MG63 (cell line): ENCODE data around the gene HDAC9. TPM values are rescaled to one million over a fixed set of nuclear protein-coding genes. Genes with fewer than 3 reads are reported as not detected.
"Not testable (repeated sequence)": the region's sequence is repeated elsewhere in the genome, so short reads cannot be mapped to it uniquely, and the experiment has no call there.

Experiments
- DNase-seq: peaks from one replicate; pipeline ENCODE4 v3.0.0-alpha.2; 2020
- H3K27me3 ChIP-seq: fragments of 250-450 bp; sonication (Bioruptor Pico); 2 replicates; pipeline ENCODE4 v1.5.1; 2020; ENCODE audit warnings: mild to moderate bottlenecking, moderate library complexity
- H3K36me3 ChIP-seq: fragments of 250-450 bp; sonication (Bioruptor Pico); 2 replicates; pipeline ENCODE4 v1.5.1; 2020; ENCODE audit warnings: mild to moderate bottlenecking, moderate library complexity
- H3K4me3 ChIP-seq: fragments of 250-450 bp; sonication (Bioruptor Pico); 2 replicates; pipeline ENCODE4 v1.5.1; 2020; ENCODE audit warnings: mild to moderate bottlenecking, moderate library complexity
- H3K9me3 ChIP-seq: fragments of 250-450 bp; sonication (Bioruptor Pico); 2 replicates; pipeline ENCODE4 v1.5.1; 2020; ENCODE audit warnings: mild to moderate bottlenecking, moderate library complexity
- total RNA-seq: library from RNA; depleted of rRNA; stranded (reverse); fragments of >200 nt; shearing (Covaris generic); gene quantifications from 2 replicates; pipeline ENCODE4 v1.2.3, GENCODE V29; 2014; ENCODE audit warnings: low replicate concordance

HDAC9 gene
- total RNA-seq, 1 experiment from 2014 or later: 0.03 TPM

DNA sequence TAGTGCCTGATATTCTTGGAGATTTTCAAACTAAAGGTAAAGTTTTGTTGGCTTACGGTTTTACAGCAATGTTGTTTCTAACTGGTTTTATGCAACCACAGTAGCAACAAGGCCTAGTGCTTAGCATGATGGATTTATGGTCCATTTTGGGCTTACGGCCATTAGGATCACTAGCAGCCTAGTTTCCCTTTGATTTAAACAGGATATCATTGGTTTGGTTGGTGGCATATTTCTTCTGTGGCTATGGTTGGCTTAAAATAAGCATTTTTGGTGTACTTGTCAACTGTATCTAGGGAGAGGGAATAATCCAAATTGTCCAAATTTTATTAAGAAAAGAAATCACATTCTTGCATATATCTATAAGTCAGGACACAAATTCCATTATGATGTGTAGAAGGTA, 194.0 kb downstream of the HDAC9 start:
- DNase-seq: no peak
- Histone ChIP-seq H3K9me3 (no peaks in the 10 kb centered on the region), H3K4me3 (no peak overlapping the region), H3K36me3 (no peaks in the 10 kb centered on the region), H3K27me3 (no peaks in the 10 kb centered on the region)

DNA sequence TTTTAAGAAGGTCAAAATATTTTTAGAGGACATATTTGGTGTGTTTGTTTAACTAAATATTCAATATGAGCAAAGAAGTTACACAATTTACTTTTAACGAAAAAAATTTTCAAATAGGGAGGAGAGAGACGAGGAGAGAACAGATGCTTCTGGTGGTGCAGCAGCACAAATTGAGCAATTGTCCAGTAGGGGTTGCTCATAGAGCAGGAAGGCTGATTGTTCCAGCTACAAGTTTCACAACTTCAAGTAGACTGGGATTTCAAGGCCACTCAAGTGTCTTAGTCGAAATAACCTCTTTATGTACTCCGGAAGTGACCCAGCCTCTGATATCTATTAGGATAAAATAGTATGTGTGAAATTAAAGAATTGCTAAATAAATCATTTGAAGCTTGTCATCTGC, 197.9 kb downstream of the HDAC9 start:
- DNase-seq: peak; percentile 32
- H3K36me3 ChIP-seq: no peaks in the 10 kb centered on the region
- H3K4me3 ChIP-seq: no peak overlapping the region
- no peaks in the 10 kb centered on the region for H3K9me3 ChIP-seq
- H3K27me3 ChIP-seq: no peaks in the 10 kb centered on the region

DNA sequence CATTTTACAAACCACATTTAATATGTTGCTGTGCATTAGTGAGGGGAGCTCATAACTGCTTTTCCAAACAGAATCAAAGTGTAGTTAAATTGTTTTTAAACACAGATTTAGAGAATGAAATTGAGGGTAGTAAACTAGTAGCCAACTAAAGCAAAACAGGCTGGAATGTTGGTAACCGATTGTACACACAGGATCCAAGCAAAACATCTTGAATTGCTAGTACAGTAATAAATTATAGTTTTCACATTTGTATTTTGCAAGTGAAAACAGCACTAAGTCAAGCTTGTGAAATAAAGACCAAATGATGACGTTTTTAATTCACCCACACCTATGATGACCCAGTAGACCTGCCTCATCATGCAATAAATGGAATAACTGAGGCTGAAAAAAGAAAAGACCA, 198.3 kb downstream of the HDAC9 start:
- no peak overlapping the region for H3K4me3 ChIP-seq
- H3K36me3 ChIP-seq: no peaks in the 10 kb centered on the region
- H3K9me3 ChIP-seq: no peaks in the 10 kb centered on the region
- no peak for DNase-seq
- H3K27me3 ChIP-seq: no peaks in the 10 kb centered on the region

DNA sequence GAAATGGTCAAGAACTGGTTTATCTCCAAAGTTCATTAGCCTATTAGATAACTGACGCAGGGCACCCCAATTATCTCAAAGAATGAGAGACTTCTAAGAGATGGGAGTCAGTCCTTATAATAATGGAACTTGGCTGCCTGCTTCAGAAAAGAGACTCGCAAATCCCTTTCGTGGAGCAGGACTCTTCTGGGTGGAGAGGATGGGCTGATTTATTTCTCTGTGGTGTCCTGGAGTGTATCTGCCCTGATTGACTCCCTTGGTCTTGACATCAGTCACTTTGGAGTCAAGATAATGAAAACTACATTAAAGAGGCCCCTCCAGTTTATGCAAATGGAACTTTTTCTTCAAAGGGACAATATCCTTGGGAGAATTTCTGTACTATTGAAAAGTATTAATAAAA, 198.9 kb downstream of the HDAC9 start:
- H3K36me3 ChIP-seq: no peaks in the 10 kb centered on the region
- DNase-seq: no peak
- no peak overlapping the region for H3K4me3 ChIP-seq
- H3K9me3 ChIP-seq: no peaks in the 10 kb centered on the region
- no peaks in the 10 kb centered on the region for H3K27me3 ChIP-seq

DNA sequence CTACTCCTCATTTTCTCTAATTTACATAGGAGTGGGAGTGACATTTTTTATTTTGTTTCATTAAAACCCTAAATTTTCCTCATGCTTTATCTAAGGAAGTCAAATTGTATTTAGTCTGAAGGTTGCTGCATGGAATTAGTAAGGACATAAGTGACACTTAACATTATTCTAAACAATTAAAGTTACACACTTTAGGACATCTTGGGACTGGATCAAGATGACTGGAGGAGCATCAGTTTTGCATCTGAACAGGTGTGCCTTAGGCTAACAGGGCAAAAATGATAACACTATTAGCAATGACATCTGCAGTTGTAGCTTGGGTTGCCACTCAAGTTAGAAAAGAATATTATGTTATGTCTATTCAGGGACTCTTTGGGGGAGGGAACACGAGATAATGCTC, 199.4 kb downstream of the HDAC9 start:
- DNase-seq: no peak
- H3K9me3 ChIP-seq: no peaks in the 10 kb centered on the region
- no peaks in the 10 kb centered on the region for H3K27me3 ChIP-seq
- H3K4me3 ChIP-seq: no peak overlapping the region
- H3K36me3 ChIP-seq: no peaks in the 10 kb centered on the region

DNA sequence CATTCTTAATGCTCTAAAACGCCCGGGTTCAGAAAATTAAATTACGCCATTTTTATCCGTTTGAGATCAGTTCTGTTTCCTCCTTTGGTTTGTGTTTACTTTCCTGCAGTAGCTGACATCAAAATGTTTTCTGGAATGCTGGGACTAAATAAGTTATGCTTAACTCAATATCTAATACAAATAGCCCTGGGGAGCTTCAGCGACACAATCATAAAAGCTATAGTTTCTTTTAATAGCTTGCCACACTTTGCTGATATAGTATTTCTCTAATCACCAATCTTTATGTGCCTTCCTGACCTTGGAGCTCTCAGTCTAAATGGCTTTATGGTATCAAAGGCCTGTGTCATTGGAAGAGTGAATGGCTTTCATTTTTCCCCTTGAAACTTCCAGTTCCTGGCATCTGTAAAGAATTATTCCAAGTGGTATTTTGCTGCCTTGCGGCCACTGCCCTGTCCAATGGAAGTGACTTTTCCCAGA, 202.7 kb downstream of the HDAC9 start:
- no peaks in the 10 kb centered on the region for H3K9me3 ChIP-seq
- no peaks in the 10 kb centered on the region for H3K36me3 ChIP-seq
- no peaks in the 10 kb centered on the region for H3K27me3 ChIP-seq
- no peak for DNase-seq
- H3K4me3 ChIP-seq: no peak overlapping the region

DNA sequence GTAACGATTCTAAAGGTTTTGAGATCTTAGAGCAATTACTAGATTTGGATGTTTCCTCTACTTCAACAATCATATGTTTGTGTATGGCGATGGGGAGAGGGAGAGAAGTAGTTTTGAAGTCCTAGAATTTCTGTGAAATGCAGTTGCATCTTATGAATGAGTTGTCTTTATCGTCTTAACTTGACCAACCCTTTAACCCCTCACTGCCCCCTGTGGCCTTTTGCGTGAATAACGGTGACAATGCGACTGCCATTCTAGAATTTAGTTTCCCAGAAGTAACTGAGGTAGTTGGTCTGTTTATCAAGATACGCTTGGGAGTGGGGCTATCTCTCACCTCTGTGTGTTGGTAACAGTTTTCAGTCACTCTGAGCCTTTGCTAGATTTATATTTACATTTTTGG, 204.6 kb downstream of the HDAC9 start:
- no peak for DNase-seq

DNA sequence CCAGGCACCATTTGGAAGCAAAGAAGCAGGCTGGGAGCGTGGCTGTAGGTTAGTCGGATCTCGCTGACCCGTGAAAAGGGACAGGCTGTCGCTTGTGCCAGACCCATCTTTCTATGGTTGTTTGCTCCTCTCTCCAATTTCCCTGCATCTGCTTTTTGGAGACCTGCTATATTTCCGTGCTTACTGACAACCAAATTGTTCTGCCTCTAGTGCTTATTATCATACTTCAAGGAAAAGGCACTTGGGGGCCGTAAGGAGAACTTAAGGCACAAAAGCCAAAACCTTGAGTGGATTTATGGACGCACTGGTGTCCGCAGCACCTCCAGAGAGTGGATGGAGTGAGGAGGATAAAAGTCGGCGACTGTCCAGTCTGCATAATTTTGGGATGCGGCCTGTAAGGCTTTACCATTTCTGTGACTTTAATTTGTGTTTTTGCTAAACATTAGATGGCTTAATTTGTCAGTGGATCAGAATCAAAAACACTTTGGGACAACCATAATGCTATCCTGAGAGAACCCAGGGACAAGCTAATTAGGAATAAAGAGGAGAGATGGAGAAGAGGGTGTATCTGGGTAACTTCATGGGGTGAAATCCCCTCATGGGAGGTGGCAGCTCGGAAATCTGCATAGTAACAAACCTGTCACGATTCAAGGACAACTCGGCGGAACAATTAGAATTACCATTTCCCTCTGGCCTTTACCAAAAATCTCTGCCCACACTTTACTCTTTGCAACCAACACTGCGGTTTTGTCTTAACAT, 206.7 kb downstream of the HDAC9 start:
- no peak overlapping the region for H3K4me3 ChIP-seq
- H3K27me3 ChIP-seq: no peaks in the 10 kb centered on the region
- no peaks in the 10 kb centered on the region for H3K36me3 ChIP-seq
- no peaks in the 10 kb centered on the region for H3K9me3 ChIP-seq
- no peak for DNase-seq

More for the DNA sequence above, 204.6 kb downstream of the HDAC9 start:
- Histone ChIP-seq H3K9me3 (no peaks in the 10 kb centered on the region), H3K4me3 (no peak overlapping the region), H3K27me3 (no peaks in the 10 kb centered on the region), H3K36me3 (no peaks in the 10 kb centered on the region)

DNA sequence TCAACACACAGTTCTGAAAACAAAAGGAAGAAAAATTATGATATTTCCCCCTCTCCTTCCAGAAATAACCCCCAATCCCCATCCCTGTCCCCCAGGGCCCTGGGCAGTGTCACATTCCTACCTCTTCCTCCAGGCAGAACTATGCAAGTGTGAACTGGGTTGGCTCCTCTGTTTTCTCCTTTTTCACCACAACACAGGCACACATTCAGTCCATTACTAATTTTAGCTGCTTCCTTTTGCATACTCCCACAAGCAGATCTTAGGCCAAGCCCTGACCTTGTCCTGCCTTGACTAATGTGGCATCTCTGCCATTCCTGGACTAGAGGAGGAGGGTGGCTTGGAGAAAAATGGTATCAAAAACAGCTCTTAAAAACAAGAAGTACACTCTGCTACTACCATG, 208.1 kb downstream of the HDAC9 start:
- Histone ChIP-seq H3K9me3 (no peaks in the 10 kb centered on the region), H3K4me3 (no peak overlapping the region), H3K27me3 (no peaks in the 10 kb centered on the region), H3K36me3 (no peaks in the 10 kb centered on the region)
- no peak for DNase-seq

DNA sequence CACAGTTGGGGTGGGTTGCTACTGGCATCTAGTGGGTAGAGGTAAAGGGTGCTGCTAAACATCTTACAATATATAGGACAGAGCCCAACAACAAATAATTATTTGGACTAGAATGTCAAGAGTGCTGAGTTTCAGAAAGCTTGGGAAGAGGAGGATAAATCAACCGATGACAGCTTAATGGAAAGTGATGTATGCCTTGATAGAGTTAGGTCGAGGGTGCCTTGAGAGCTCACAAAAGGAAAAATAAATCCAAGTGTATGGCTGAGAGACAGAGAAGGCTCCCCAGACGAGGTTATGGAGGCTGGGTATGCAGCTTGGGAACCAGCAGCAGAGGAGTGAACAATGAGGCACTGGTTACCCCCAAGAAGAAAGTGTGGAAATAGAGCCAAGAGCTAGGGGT, 211.1 kb downstream of the HDAC9 start:
- Histone ChIP-seq H3K27me3 (no peaks in the 10 kb centered on the region), H3K4me3 (no peak overlapping the region), H3K36me3 (no peaks in the 10 kb centered on the region), H3K9me3 (no peaks in the 10 kb centered on the region)
- no peak for DNase-seq

DNA sequence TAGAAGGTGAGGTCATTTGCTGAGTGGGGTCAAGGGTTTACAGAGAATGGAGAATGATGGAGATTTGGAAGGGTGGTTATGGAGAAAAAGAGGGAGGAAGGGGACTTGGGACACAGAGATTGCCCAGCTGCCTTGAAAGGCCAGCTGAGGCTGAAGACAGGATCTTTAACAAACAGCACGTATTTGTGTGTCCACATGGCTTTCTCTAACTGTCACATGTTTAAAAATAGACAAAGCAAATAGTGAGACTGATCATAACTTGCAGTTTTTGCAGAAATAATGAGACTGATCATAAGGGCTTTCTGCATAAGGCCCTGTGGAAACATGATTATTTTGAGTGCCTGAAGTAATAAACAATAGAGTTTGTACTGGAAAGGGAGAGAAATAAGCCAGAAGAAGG, 212.7 kb downstream of the HDAC9 start:
- no peaks in the 10 kb centered on the region for H3K27me3 ChIP-seq
- H3K36me3 ChIP-seq: no peaks in the 10 kb centered on the region
- no peak for DNase-seq
- H3K4me3 ChIP-seq: no peak overlapping the region
- H3K9me3 ChIP-seq: no peaks in the 10 kb centered on the region

DNA sequence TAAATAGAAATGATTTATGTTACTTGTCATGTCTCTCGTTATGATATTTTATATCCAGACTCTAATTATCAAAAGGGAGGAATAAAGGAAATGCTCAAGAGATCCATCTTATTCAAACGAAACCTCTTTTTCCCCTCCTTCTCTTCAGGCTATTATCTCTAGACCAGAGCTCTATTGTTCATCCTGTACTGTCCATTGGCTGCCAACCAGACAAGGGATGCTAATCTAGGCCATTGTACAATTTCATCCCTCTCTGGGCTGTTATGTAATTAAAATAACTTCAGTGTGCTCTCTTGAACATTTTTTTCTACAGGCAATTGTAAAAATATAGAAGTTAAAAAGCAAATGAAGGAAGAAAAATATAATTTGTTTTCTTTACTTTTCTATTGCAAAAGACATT, 220.4 kb downstream of the HDAC9 start:
- no peak for DNase-seq

DNA sequence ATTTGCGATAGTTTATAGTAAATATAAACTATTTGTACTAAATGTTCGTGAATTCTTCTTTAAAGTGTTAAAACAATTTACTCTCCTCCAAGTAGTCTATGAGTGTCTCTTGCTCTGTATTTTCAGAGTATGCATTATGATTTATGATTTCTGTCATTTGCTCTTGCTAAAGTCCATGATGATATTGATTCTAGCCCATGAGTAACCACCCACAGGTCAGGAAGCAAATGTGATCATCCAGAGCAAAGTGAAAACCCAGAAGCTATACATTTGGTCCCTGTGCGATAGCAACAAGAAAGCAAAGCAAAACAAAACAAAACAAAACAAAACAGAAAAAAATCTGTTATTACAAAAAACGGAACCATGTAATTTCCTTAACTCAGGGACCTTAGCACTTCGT, 225.9 kb downstream of the HDAC9 start:
- H3K36me3 ChIP-seq: no peaks in the 10 kb centered on the region
- H3K4me3 ChIP-seq: no peak overlapping the region
- H3K9me3 ChIP-seq: no peaks in the 10 kb centered on the region
- H3K27me3 ChIP-seq: no peaks in the 10 kb centered on the region
- DNase-seq: no peak

More for the DNA sequence above, 220.4 kb downstream of the HDAC9 start:
- no peaks in the 10 kb centered on the region for H3K9me3 ChIP-seq
- no peak overlapping the region for H3K4me3 ChIP-seq
- no peaks in the 10 kb centered on the region for H3K36me3 ChIP-seq
- H3K27me3 ChIP-seq: no peaks in the 10 kb centered on the region

DNA sequence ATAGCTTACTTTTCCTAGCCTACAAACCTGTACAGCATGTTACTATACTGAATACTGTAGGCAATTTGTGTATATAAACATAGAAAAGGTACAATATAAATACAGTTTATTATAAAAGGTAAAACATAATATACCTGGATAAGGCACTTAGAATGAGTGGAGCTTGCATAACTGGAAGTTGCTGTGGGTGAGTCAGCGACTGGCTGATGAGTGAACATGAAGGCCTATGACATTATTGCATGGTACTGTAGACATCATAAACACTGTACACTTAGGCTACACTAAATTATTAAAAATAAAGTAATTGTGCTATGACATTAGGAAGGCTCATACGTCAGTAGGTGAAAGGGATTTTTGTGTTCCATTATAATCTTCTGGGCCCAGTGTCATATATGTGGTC, 228.8 kb downstream of the HDAC9 start:
- no peaks in the 10 kb centered on the region for H3K36me3 ChIP-seq
- no peak for DNase-seq
- H3K27me3 ChIP-seq: no peaks in the 10 kb centered on the region
- no peaks in the 10 kb centered on the region for H3K9me3 ChIP-seq
- H3K4me3 ChIP-seq: no peak overlapping the region

DNA sequence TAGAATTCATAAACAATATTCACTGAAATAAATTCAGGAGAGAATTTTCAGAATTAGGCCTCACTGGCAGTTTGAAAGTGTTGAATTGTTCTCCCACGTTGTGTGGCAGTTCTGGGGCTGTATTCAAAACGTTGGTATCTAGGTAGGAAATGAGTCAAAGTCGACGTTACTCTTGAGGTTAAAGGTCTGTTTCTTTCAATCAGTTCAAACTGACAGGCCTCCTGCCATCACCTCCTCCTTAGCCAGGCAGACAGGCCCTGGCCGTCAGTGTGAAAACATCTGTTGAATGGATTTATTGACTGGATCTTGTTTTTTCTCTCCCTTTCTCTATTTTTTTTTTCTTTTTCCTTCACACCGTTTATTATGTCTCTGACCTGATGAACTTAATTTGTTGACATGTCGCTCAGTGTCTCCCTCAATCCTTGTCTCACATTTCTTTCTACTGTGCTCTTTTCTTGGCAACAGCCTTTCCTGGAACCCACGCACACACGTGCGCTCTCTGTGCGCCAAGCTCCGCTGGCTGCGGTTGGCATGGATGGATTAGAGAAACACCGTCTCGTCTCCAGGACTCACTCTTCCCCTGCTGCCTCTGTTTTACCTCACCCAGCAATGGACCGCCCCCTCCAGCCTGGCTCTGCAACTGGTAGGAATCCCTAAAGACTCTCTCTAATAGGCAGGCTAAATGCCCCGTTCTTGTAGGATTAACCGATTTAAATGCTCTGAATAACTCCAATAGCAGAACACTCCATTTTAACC, 231.7 kb downstream of the HDAC9 start:
- no peak overlapping the region for H3K4me3 ChIP-seq
- DNase-seq: no peak

DNA sequence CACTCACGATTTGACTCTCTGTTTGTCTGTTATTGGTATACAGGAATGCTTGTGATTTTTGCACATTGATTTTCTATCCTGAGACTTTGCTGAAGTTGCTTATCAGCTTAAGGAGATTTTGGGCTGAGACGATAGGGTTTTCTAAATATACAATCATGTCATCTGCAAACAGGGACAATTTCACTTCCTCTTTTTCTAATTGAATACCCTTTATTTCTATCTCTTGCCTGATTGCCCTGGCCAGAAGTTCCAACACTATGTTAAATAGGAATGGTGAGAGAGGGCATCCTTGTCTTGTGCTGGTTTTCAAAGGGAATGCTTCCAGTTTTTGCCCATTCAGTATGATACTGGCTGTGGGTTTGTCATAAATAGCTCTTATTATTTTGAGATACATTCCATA, 240.5 kb downstream of the HDAC9 start:
- not testable (repeated sequence) for DNase-seq, H3K27me3 ChIP-seq, H3K4me3 ChIP-seq, H3K9me3 ChIP-seq, H3K36me3 ChIP-seq

More for the DNA sequence above, 231.7 kb downstream of the HDAC9 start:
- H3K27me3 ChIP-seq: no peaks in the 10 kb centered on the region
- H3K9me3 ChIP-seq: no peaks in the 10 kb centered on the region
- H3K36me3 ChIP-seq: no peaks in the 10 kb centered on the region

DNA sequence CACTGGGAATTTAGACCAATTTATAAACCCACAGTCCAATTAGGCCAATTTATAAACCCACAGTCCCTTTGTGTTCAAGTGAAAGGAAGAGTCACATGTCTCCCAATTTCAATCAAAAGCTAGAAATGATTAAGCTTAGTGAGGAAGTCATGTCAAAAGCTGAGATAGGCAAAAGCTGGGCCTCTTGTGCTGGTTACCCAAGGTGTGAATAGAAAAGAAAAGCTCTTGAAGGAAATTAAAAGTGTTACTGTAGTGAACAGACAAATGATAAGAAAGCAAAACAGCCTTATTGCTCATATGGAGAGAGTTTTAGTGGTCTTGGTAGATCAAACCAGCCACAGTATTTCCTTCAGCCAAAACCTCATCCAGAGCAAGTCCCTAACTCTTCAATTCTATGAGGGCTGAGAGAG, 245.0 kb downstream of the HDAC9 start:
- Histone ChIP-seq H3K27me3 (no peaks in the 10 kb centered on the region), H3K4me3 (no peak overlapping the region), H3K36me3 (no peaks in the 10 kb centered on the region), H3K9me3 (no peaks in the 10 kb centered on the region)
- no peak for DNase-seq
